Lower leg skin (tissue), 3 donors: Measurements from ENCODE around the gene SUMF1.

Experiments used
- POLR2A ChIP-seq, 2 donors: fragments of 450-650 bp; IDR thresholded peaks; one replicate each; pipeline ENCODE4 v1.6.1; 2016 to 2017; ENCODE audit warnings: antibody characterized with exemption in 2 of 2, mild to moderate bottlenecking in 1 of 2, moderate library complexity in 1 of 2
- TF ChIP-seq, protein P1 (sequence below), 3 donors: fragments of 450-650 bp; IDR thresholded peaks; one replicate each; pipeline ENCODE4 v1.5.1; 2016; ENCODE audit warnings: antibody characterized with exemption in 3 of 3, mild to moderate bottlenecking in 3 of 3, moderate library complexity in 2 of 3

DNA sequence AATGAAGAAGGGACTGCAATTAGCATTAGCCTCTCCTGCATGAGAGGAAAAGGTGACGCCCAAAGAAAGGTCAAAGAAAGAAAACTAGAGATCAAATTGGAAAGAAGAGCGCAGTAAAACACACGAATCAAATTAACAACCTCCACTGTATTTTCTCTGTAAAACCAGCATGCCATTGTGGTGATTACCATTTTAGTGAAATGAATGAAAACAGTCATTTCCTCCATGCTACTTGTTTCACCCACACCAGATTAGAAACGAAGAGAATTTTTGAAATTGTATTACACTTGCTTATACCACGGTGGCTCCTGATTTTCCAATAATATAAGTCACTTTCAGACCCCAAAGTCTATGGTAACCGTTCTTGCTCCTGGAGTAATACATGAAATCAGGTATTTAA is 71.6 kb downstream of the SUMF1 start:
- no peak for TF ChIP-seq POLR2A (IDR thresholded peaks at IDR 0.05)
- TF ChIP-seq, protein P1, sequence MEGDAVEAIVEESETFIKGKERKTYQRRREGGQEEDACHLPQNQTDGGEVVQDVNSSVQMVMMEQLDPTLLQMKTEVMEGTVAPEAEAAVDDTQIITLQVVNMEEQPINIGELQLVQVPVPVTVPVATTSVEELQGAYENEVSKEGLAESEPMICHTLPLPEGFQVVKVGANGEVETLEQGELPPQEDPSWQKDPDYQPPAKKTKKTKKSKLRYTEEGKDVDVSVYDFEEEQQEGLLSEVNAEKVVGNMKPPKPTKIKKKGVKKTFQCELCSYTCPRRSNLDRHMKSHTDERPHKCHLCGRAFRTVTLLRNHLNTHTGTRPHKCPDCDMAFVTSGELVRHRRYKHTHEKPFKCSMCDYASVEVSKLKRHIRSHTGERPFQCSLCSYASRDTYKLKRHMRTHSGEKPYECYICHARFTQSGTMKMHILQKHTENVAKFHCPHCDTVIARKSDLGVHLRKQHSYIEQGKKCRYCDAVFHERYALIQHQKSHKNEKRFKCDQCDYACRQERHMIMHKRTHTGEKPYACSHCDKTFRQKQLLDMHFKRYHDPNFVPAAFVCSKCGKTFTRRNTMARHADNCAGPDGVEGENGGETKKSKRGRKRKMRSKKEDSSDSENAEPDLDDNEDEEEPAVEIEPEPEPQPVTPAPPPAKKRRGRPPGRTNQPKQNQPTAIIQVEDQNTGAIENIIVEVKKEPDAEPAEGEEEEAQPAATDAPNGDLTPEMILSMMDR (IDR thresholded peaks at IDR 0.05): no peak
